ENCODE results near the gene EHMT2. TPM values are rescaled to one million over a fixed set of nuclear protein-coding genes. Genes with fewer than 3 reads are reported as not detected.

The EHMT2 gene
- total RNA-seq, 1 donor from 2014 or later, result 46.0 TPM

GRCh38 chr6:31892821-31893220 lies 4.7 kb downstream of the EHMT2 start:
- no peak overlapping the region for H3K27ac ChIP-seq
- H3K9me3 ChIP-seq, result no peaks in the 10 kb centered on the region
- TF ChIP-seq CTCF (IDR thresholded peaks at IDR 0.05), result no peak
- DNase-seq (no peak), ATAC-seq (no peak)
- peaks cover 69% of the 10 kb centered on the region for H3K36me3 ChIP-seq
- intact Hi-C loops (cut with DNase I), result no loop called here
- H3K4me1 ChIP-seq, result peaks cover 10% of the 10 kb centered on the region
- H3K27me3 ChIP-seq (ENCODE audit: low read depth), result no peaks in the 10 kb centered on the region
- no peak overlapping the region for H3K4me3 ChIP-seq

GRCh38 chr6:31889331-31889972 lies 8.0 kb downstream of the EHMT2 start:
- no peak for ATAC-seq
- Histone ChIP-seq H3K27ac (no peak overlapping the region), H3K4me1 (no peaks in the 10 kb centered on the region), H3K27me3 (ENCODE audit: low read depth) (no peaks in the 10 kb centered on the region), H3K9me3 (no peaks in the 10 kb centered on the region), H3K4me3 (no peak overlapping the region), H3K36me3 (peaks cover 86% of the 10 kb centered on the region)
- intact Hi-C loops (cut with DNase I), result no loop called here
- DNase-seq, result no peak
- no peak for TF ChIP-seq CTCF (IDR thresholded peaks at IDR 0.05)

- peak; percentile 75 for TF ChIP-seq CTCF (IDR thresholded peaks at IDR 0.05)
Measured at GRCh38 chr6:31888276-31889258, 8.9 kb downstream of the EHMT2 start.

GRCh38 chr6:31887173-31888007 lies 10.1 kb downstream of the EHMT2 start:
- ATAC-seq, result peak in 1 of 2 donors; percentile 3
- no peaks in the 10 kb centered on the region for H3K27me3 ChIP-seq (ENCODE audit: low read depth)
- intact Hi-C loops (cut with DNase I), result no loop called here

More at GRCh38 chr6:31888276-31889258, 8.9 kb downstream of the EHMT2 start:
- H3K9me3 ChIP-seq, result no peaks in the 10 kb centered on the region
- ATAC-seq (peak; percentile 48 to 51), DNase-seq (no peak)
- no peaks in the 10 kb centered on the region for H3K4me1 ChIP-seq
- peaks cover 86% of the 10 kb centered on the region for H3K36me3 ChIP-seq
- no peak overlapping the region for H3K27ac ChIP-seq
- H3K4me3 ChIP-seq, result no peak overlapping the region
- intact Hi-C loops (cut with DNase I), result no loop called here
- H3K27me3 ChIP-seq (ENCODE audit: low read depth), result no peaks in the 10 kb centered on the region

More at GRCh38 chr6:31887173-31888007, 10.1 kb downstream of the EHMT2 start:
- no peaks in the 10 kb centered on the region for H3K4me1 ChIP-seq
- peaks cover 86% of the 10 kb centered on the region for H3K36me3 ChIP-seq
- H3K9me3 ChIP-seq, result no peaks in the 10 kb centered on the region
- no peak for TF ChIP-seq CTCF (IDR thresholded peaks at IDR 0.05)
- no peak overlapping the region for H3K4me3 ChIP-seq
- H3K27ac ChIP-seq, result no peak overlapping the region
- DNase-seq, result no peak

Measured in lower lobe of right lung (tissue), 2 donors.